B cell (primary cell): ENCODE data around the gene ETFA. TPM values are rescaled to one million over a fixed set of nuclear protein-coding genes. Genes with fewer than 3 reads are reported as not detected.

Source experiments
- ATAC-seq: fragments of 200-7000 bp; cut with Tn5 transposase; one replicate; pipeline ENCODE4 v1.10.0; 2021; ENCODE audit warnings: low read depth, mild to moderate bottlenecking, moderate number of reproducible peaks, moderate library complexity
- CTCF ChIA-PET: fragments of 350-600 bp; sonication (Branson Sonifier 250); formaldehyde crosslinking; loops from one replicate; lab custom pipeline; 2021; ENCODE audit warnings: antibody characterized with exemption, inconsistent platforms; lab: Charles Lee
- POLR2A ChIA-PET: fragments of 350-600 bp; sonication (Branson Sonifier 250); formaldehyde crosslinking; loops from one replicate; lab custom pipeline; 2021; ENCODE audit warnings: antibody characterized with exemption; lab: Charles Lee
- DNase-seq: peaks from one replicate; pipeline ENCODE4 v3.0.0; 2013
- H2AFZ ChIP-seq: 2 replicates; pipeline ENCODE4 v1.6.1; 2012; ENCODE audit warnings: mild to moderate bottlenecking, low read depth, low read length; ENCODE audit not compliant: insufficient read depth, poor library complexity, severe bottlenecking
- H3K27ac ChIP-seq, 2 donors: 1 replicate in 1 of 2; 2 replicates in 1 of 2; pipeline ENCODE4 v1.5.1; 2012 to 2013; ENCODE audit warnings: low read length in 2 of 2, mild to moderate bottlenecking in 2 of 2, moderate library complexity in 1 of 2
- H3K27me3 ChIP-seq, 4 experiments: fragments of 200-600 bp in 1 of 4; sonication (generic) in 1 of 4; replicated peaks in 1 of 4; 1 replicate in 2 of 4; 2 replicates in 2 of 4; pipeline versions ENCODE4 v1.6.1 to v1.7.0; 2013 to 2016; ENCODE audit warnings: low read length in 3 of 4, mild to moderate bottlenecking in 2 of 4, mixed read lengths in 1 of 4, moderate library complexity in 1 of 4; ENCODE audit not compliant: insufficient read depth in 4 of 4, control insufficient read depth in 3 of 4; ENCODE audit errors: control extremely low read depth in 1 of 4
- H3K36me3 ChIP-seq, 2 experiments: replicated peaks in 1 of 2; 1 replicate in 1 of 2; 2 replicates in 1 of 2; pipeline versions ENCODE4 v1.6.1 to v1.7.1; 2013; ENCODE audit warnings: low read length in 1 of 2; ENCODE audit not compliant: insufficient read depth in 2 of 2, control insufficient read depth in 1 of 2; ENCODE audit errors: control extremely low read depth in 1 of 2, extremely low read depth in 1 of 2
- H3K4me1 ChIP-seq, 2 donors: fragments of 200-600 bp in 1 of 2; sonication (generic) in 1 of 2; 1 replicate in 1 of 2; 2 replicates in 1 of 2; pipeline versions ENCODE4 v1.5.1 to v1.6.1; 2013 to 2017; ENCODE audit warnings: low read length in 2 of 2; ENCODE audit not compliant: control insufficient read depth in 2 of 2, insufficient read depth in 2 of 2
- H3K4me2 ChIP-seq: replicated peaks from 2 replicates; pipeline ENCODE3; 2012; ENCODE audit warnings: mild to moderate bottlenecking, low read depth, low read length; ENCODE audit not compliant: poor library complexity, severe bottlenecking
- H3K4me3 ChIP-seq, 5 experiments: fragments of 200-600 bp in 1 of 5; sonication (generic) in 1 of 5; 1 replicate in 3 of 5; 2 replicates in 2 of 5; pipeline versions ENCODE4 v1.5.1 to v1.7.0; 2011 to 2016; ENCODE audit warnings: low read length in 4 of 5, mild to moderate bottlenecking in 4 of 5, low read depth in 2 of 5, control low read depth in 1 of 5, moderate library complexity in 1 of 5; ENCODE audit not compliant: insufficient read depth in 1 of 5; ENCODE audit errors: control extremely low read depth in 1 of 5, extremely low read depth in 1 of 5
- H3K79me2 ChIP-seq: fragments of 200-600 bp; sonication (generic); one replicate; pipeline ENCODE4 v1.6.0; 2016; ENCODE audit warnings: low read length; ENCODE audit not compliant: control insufficient read depth, insufficient read depth
- H3K9ac ChIP-seq: fragments of 200-600 bp; sonication (generic); 2 replicates; pipeline ENCODE4 v1.6.1; 2017; ENCODE audit warnings: mild to moderate bottlenecking, low read length, moderate library complexity
- H3K9me3 ChIP-seq, 3 donors: one replicate each; pipeline versions ENCODE4 v1.6.1 to v1.7.1; 2013; ENCODE audit warnings: low read length in 2 of 3; ENCODE audit not compliant: control insufficient read depth in 2 of 3, insufficient read depth in 1 of 3; ENCODE audit errors: control extremely low read depth in 1 of 3
- H4K20me1 ChIP-seq: 2 replicates; pipeline ENCODE4 v1.6.0; 2012; ENCODE audit warnings: mild to moderate bottlenecking, low read length; ENCODE audit not compliant: insufficient read depth, control insufficient read depth, poor library complexity, severe bottlenecking
- H3K27ac Mint-ChIP-seq: one replicate; pipeline ENCODE4 v1.8.0; 2021; ENCODE audit warnings: mixed read lengths
- H3K27me3 Mint-ChIP-seq: one replicate; pipeline ENCODE4 v1.8.0; 2021; ENCODE audit warnings: mixed read lengths
- H3K4me1 Mint-ChIP-seq: one replicate; pipeline ENCODE4 v1.8.0; 2021; ENCODE audit warnings: mixed read lengths
- H3K4me3 Mint-ChIP-seq: one replicate; pipeline ENCODE4 v1.8.0; 2021; ENCODE audit warnings: mixed read lengths
- H3K9me3 Mint-ChIP-seq: one replicate; pipeline ENCODE4 v1.8.0; 2022; ENCODE audit warnings: mixed read lengths; ENCODE audit not compliant: insufficient read depth
- CTCF ChIP-seq: fragments of 200-600 bp; IDR thresholded peaks from one replicate; pipeline ENCODE4 v1.8.0; 2022; ENCODE audit warnings: antibody characterized with exemption, mild to moderate bottlenecking
- EZH2 ChIP-seq: IDR thresholded peaks from 2 replicates; pipeline ENCODE4 v1.6.1; 2012; ENCODE audit warnings: borderline replicate concordance, low read depth, mild to moderate bottlenecking, moderate library complexity, low read length; ENCODE audit not compliant: insufficient read depth, poor library complexity, severe bottlenecking
- WGBS: methylation state at CpG from one replicate; pipeline ENCODE4 v1.1.5; 2013; ENCODE audit warnings: missing lambda C conversion rate; ENCODE audit not compliant: insufficient coverage; 5-methylcytosine and 5-hydroxymethylcytosine counted together
- intact Hi-C: fragments of 100-400 bp; cut with micrococcal nuclease; formaldehyde crosslinking; loops from one replicate; pipeline ENCODE4 v1.10.0; 2022
- polyA plus RNA-seq: library from polyadenylated mRNA; depleted of rRNA; stranded (reverse); fragments of >200 nt; gene quantifications from 2 replicates; pipeline ENCODE4 v1.2.3, GENCODE V29; 2012
- total RNA-seq, 2 donors: library from RNA; stranded (reverse); fragments of 120-200 nt in 1 of 2; gene quantifications; 1 replicate in 1 of 2; 2 replicates in 1 of 2; pipeline versions ENCODE4 v1.2.3 to v1.2.4, GENCODE V29; 2013 to 2022

ETFA gene
- total and polyA plus RNA-seq, 2 donors (not counting 1 experiment from before 2014, with no cell fraction given), result 34.9 to 68.8 TPM

- Histone ChIP-seq H3K4me2 (no peak overlapping the region), H3K36me3 (no peaks in the 10 kb centered on the region), H3K9me3 (no peaks in the 10 kb centered on the region), H3K4me3 (no peak overlapping the region), H3K4me1 (no peaks in the 10 kb centered on the region), H3K79me2 (no peaks in the 10 kb centered on the region), H3K27me3 (peaks cover 0 to 35% (median 12%) of the 10 kb centered on the region in 4 experiments), H2AFZ (no peak overlapping the region), H3K27ac (no peak overlapping the region), H3K9ac (no peak overlapping the region), H4K20me1 (no peaks in the 10 kb centered on the region)
- no peaks in the 10 kb centered on the region for H3K4me1 Mint-ChIP-seq
- DNase-seq (no peak), ATAC-seq (no peak)
- ChIA-PET POLR2A (no interaction called here), CTCF (no interaction called here)
- no peak overlapping the region for H3K27ac Mint-ChIP-seq
- 89% methylated on average over 5 of the region's 10 CpGs for WGBS
- H3K9me3 Mint-ChIP-seq, result no peaks in the 10 kb centered on the region
- TF ChIP-seq CTCF (no peak), EZH2 (no peak)
- intact Hi-C loops, result no loop called here
- H3K4me3 Mint-ChIP-seq, result no peak overlapping the region
- H3K27me3 Mint-ChIP-seq, result peaks cover 44% of the 10 kb centered on the region
Measured at GRCh38 chr15:76321171-76321570, 9.9 kb upstream of the ETFA start.

GRCh38 chr15:76320012-76320411, 8.7 kb upstream of the ETFA start:
- ChIA-PET CTCF (no interaction called here), POLR2A (no interaction called here)
- peaks cover 35% of the 10 kb centered on the region for H3K27me3 Mint-ChIP-seq
- H3K4me2 ChIP-seq, result no peak overlapping the region
- H3K4me3 ChIP-seq, result no peak overlapping the region
- H3K4me1 Mint-ChIP-seq, result no peaks in the 10 kb centered on the region
- H3K27me3 ChIP-seq, result peaks cover 0 to 28% (median 5%) of the 10 kb centered on the region in 4 experiments
- ATAC-seq (no peak), DNase-seq (no peak)
- TF ChIP-seq EZH2 (no peak), CTCF (no peak)
- H3K9me3 ChIP-seq, result no peaks in the 10 kb centered on the region
- no peak overlapping the region for H3K27ac ChIP-seq
- no peaks in the 10 kb centered on the region for H3K4me1 ChIP-seq
- H2AFZ ChIP-seq, result no peak overlapping the region
- H3K9ac ChIP-seq, result no peak overlapping the region
- no peak overlapping the region for H3K27ac Mint-ChIP-seq
- WGBS, result 53% methylated on average over 2 of the region's 6 CpGs
- H4K20me1 ChIP-seq, result no peaks in the 10 kb centered on the region
- intact Hi-C loops, result no loop called here
- no peak overlapping the region for H3K4me3 Mint-ChIP-seq
- no peaks in the 10 kb centered on the region for H3K36me3 ChIP-seq
- no peaks in the 10 kb centered on the region for H3K79me2 ChIP-seq
- H3K9me3 Mint-ChIP-seq, result no peaks in the 10 kb centered on the region
